ENCODE measurements around the gene PTPRT.
"Not testable (repeated sequence)": the region's sequence is repeated elsewhere in the genome, so short reads cannot be mapped to it uniquely, and the experiment has no call there.

The PTPRT gene

GRCh38 chr20:42910808-42911207 is 278.9 kb downstream of the PTPRT start:
- DNase-seq (ENCODE audit: low spot score) = not testable (repeated sequence)

GRCh38 chr20:42907730-42908129 is 282.0 kb downstream of the PTPRT start:
- DNase-seq (ENCODE audit: low spot score) = no peak

- DNase-seq (ENCODE audit: low spot score) = no peak
Measured at GRCh38 chr20:42906120-42906519, 283.6 kb downstream of the PTPRT start.

GRCh38 chr20:42902509-42902908 is 287.2 kb downstream of the PTPRT start:
- no peak for DNase-seq (ENCODE audit: low spot score)

GRCh38 chr20:42901689-42902440 is 287.8 kb downstream of the PTPRT start:
- DNase-seq (ENCODE audit: low spot score) = no peak

- DNase-seq (ENCODE audit: low spot score) = not testable (repeated sequence)
Measured at GRCh38 chr20:42900764-42901163, 288.9 kb downstream of the PTPRT start.

GRCh38 chr20:42895020-42895419 is 294.7 kb downstream of the PTPRT start:
- DNase-seq (ENCODE audit: low spot score) = no peak

GRCh38 chr20:42894483-42894882 is 295.2 kb downstream of the PTPRT start:
- no peak for DNase-seq (ENCODE audit: low spot score)

GRCh38 chr20:42889517-42889916 is 300.2 kb downstream of the PTPRT start:
- no peak for DNase-seq (ENCODE audit: low spot score)

- no peak for DNase-seq (ENCODE audit: low spot score)
Measured at GRCh38 chr20:42887281-42887680, 302.4 kb downstream of the PTPRT start.

GRCh38 chr20:42886801-42887200 is 302.9 kb downstream of the PTPRT start:
- no peak for DNase-seq (ENCODE audit: low spot score)

GRCh38 chr20:42886046-42886445 is 303.7 kb downstream of the PTPRT start:
- no peak for DNase-seq (ENCODE audit: low spot score)

GRCh38 chr20:42875581-42875980 is 314.1 kb downstream of the PTPRT start:
- no peak for DNase-seq (ENCODE audit: low spot score)

GRCh38 chr20:42873259-42873658 is 316.4 kb downstream of the PTPRT start:
- DNase-seq (ENCODE audit: low spot score) = no peak

GRCh38 chr20:42864116-42864515 is 325.6 kb downstream of the PTPRT start:
- DNase-seq (ENCODE audit: low spot score) = no peak

- DNase-seq (ENCODE audit: low spot score) = no peak
Measured at GRCh38 chr20:42862446-42862845, 327.3 kb downstream of the PTPRT start.

- DNase-seq (ENCODE audit: low spot score) = no peak
Measured at GRCh38 chr20:42857446-42857845, 332.3 kb downstream of the PTPRT start.

- no peak for DNase-seq (ENCODE audit: low spot score)
Measured at GRCh38 chr20:42855896-42856295, 333.8 kb downstream of the PTPRT start.

- no peak for DNase-seq (ENCODE audit: low spot score)
Measured at GRCh38 chr20:42852691-42853090, 337.0 kb downstream of the PTPRT start.

GRCh38 chr20:42846784-42847490 is 342.8 kb downstream of the PTPRT start:
- no peak for DNase-seq (ENCODE audit: low spot score)

- no peak for DNase-seq (ENCODE audit: low spot score)
Measured at GRCh38 chr20:42844751-42845150, 345.0 kb downstream of the PTPRT start.

GRCh38 chr20:42837456-42837855 is 352.2 kb downstream of the PTPRT start:
- no peak for DNase-seq (ENCODE audit: low spot score)

GRCh38 chr20:42836339-42836738 is 353.4 kb downstream of the PTPRT start:
- no peak for DNase-seq (ENCODE audit: low spot score)

- DNase-seq (ENCODE audit: low spot score) = no peak
Measured at GRCh38 chr20:42807876-42808275, 381.8 kb downstream of the PTPRT start.

Measured in hematopoietic multipotent progenitor cell treated with erythropoietin and hydrocortisone succinate and interleukin-3 and kit ligand, for 17 days (in vitro differentiated cells).